Liver (tissue), 9 donors: Measurements from ENCODE around the gene MAPKAP1. TPM values are rescaled to one million over a fixed set of nuclear protein-coding genes. Genes with fewer than 3 reads are reported as not detected.

Experiments
- DNase-seq: peaks from one replicate; pipeline ENCODE4 v3.0.0-alpha.2; 2017; ENCODE audit warnings: low spot score
- H3K27ac ChIP-seq, 2 donors: one replicate each; pipeline ENCODE4 v1.7.0; 2013; ENCODE audit warnings: inconsistent platforms in 2 of 2, low read length in 2 of 2, control low read depth in 1 of 2, low read depth in 1 of 2, mild to moderate bottlenecking in 1 of 2
- H3K27me3 ChIP-seq, 4 donors: one replicate each; pipeline versions ENCODE4 v1.6.1 to v1.7.0; 2013; ENCODE audit warnings: low read length in 3 of 4, inconsistent platforms in 1 of 4, mild to moderate bottlenecking in 1 of 4, moderate library complexity in 1 of 4; ENCODE audit not compliant: control insufficient read depth in 4 of 4, insufficient read depth in 4 of 4
- H3K36me3 ChIP-seq, 4 donors: one replicate each; pipeline versions ENCODE4 v1.6.1 to v1.7.0; 2013; ENCODE audit warnings: low read length in 3 of 4, mild to moderate bottlenecking in 3 of 4, low read depth in 1 of 4, moderate library complexity in 1 of 4; ENCODE audit not compliant: control insufficient read depth in 4 of 4, insufficient read depth in 3 of 4
- H3K4me1 ChIP-seq, 4 donors: one replicate each; pipeline versions ENCODE4 v1.6.1 to v1.7.0; 2013; ENCODE audit warnings: low read length in 3 of 4, mild to moderate bottlenecking in 3 of 4, moderate library complexity in 1 of 4; ENCODE audit not compliant: control insufficient read depth in 4 of 4, insufficient read depth in 4 of 4
- H3K4me3 ChIP-seq, 3 donors: one replicate each; pipeline versions ENCODE4 v1.6.1 to v1.7.0; 2013; ENCODE audit warnings: low read length in 3 of 3, control low read depth in 1 of 3, low read depth in 1 of 3, mild to moderate bottlenecking in 1 of 3
- H3K9ac ChIP-seq, 2 donors: one replicate each; pipeline ENCODE4 v1.7.0; 2013; ENCODE audit warnings: low read length in 2 of 2, mild to moderate bottlenecking in 2 of 2, moderate library complexity in 2 of 2, control low read depth in 1 of 2, low read depth in 1 of 2
- H3K9me3 ChIP-seq, 4 donors: one replicate each; pipeline versions ENCODE4 v1.6.1 to v1.7.0; 2013; ENCODE audit warnings: low read length in 3 of 4; ENCODE audit not compliant: control insufficient read depth in 4 of 4
- EGR1 ChIP-seq, 2 donors: IDR thresholded peaks; 2 replicates each; pipeline ENCODE4 v1.6.1; 2016 to 2018; ENCODE audit warnings: antibody characterized with exemption in 2 of 2, low read depth in 2 of 2
- GABPA ChIP-seq, 2 donors: IDR thresholded peaks in 1 of 2; conservative IDR thresholded peaks in 1 of 2; 2 replicates each; pipeline ENCODE4 v1.6.1; 2016; ENCODE audit warnings: antibody characterized with exemption in 2 of 2, mild to moderate bottlenecking in 1 of 2, moderate library complexity in 1 of 2
- HNF4A ChIP-seq, 2 donors: conservative IDR thresholded peaks; 2 replicates each; pipeline ENCODE4 v1.6.1; 2016; ENCODE audit warnings: antibody characterized with exemption in 2 of 2, mild to moderate bottlenecking in 2 of 2
- RAD21 ChIP-seq, 2 donors: IDR thresholded peaks; 2 replicates each; pipeline ENCODE4 v1.6.1; 2016; ENCODE audit warnings: antibody characterized with exemption in 2 of 2, mild to moderate bottlenecking in 2 of 2
- RXRA ChIP-seq, 2 donors: IDR thresholded peaks; 2 replicates each; pipeline ENCODE4 v1.6.1; 2017 to 2018; ENCODE audit warnings: antibody characterized with exemption in 2 of 2, mild to moderate bottlenecking in 1 of 2
- TAF1 ChIP-seq: conservative IDR thresholded peaks from 2 replicates; pipeline ENCODE4 v1.6.1; 2016; ENCODE audit warnings: antibody characterized with exemption, mild to moderate bottlenecking
- WGBS: extraction: QIAGEN DNeasy Blood & Tissue Kit; methylation state at CpG from one replicate; pipeline ENCODE4 v1.1.7; 2013; 5-methylcytosine and 5-hydroxymethylcytosine counted together
- polyA plus RNA-seq, 2 donors: library from polyadenylated mRNA; stranded (reverse) in 1 of 2; unstranded in 1 of 2; fragments of 200-250 nt in 1 of 2; fragments of >200 nt in 1 of 2; fragmentation: Nextera tagmentation in 1 of 2; extraction: Ambion mirVana in 1 of 2; gene quantifications; one replicate each; pipeline versions ENCODE4 v1.2.1 to v1.2.3, GENCODE V29; 2013 to 2015
- total RNA-seq, 2 donors: library from RNA; depleted of rRNA; stranded (reverse); fragments of >200 nt; gene quantifications; one replicate each; pipeline ENCODE4 v1.2.3, GENCODE V29; 2014
- TF ChIP-seq, protein P1 (sequence below): IDR thresholded peaks from 2 replicates; pipeline ENCODE4 v1.6.1; 2016; ENCODE audit warnings: antibody characterized with exemption
- TF ChIP-seq, protein P2 (sequence below): IDR thresholded peaks from 2 replicates; pipeline ENCODE4 v1.6.1; 2016; ENCODE audit warnings: antibody characterized with exemption
- TF ChIP-seq, protein P3 (sequence below): IDR thresholded peaks from 2 replicates; pipeline ENCODE4 v1.6.1; 2016; ENCODE audit warnings: antibody characterized with exemption
- TF ChIP-seq, protein P4 (sequence below): IDR thresholded peaks from 2 replicates; pipeline ENCODE4 v1.6.1; 2016; ENCODE audit warnings: antibody characterized with exemption, mild to moderate bottlenecking
- donor health status: healthy.
- donor health status: healthy.
- donor health status: healthy.
- donor health status: healthy.
- donor health status: healthy.

Gene MAPKAP1
- total and polyA plus RNA-seq, 4 donors = 23.6 to 55.9 (median 32.7) TPM

DNA sequence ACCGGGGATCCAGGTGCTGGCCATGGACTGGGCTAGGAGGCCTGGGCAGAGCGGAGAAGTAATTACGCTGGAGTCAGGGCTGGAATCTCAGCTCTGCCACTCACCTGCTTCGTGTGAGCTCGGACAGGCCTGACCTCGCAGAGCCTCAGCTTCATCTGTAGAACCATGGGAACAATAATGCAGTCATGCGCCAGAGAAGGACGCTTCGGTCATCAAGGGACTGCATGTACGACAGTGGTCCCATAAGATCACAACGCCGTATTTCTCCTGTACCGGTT, 300.3 kb downstream of the MAPKAP1 start:
- H3K27ac ChIP-seq = no peak overlapping the region
- no peaks in the 10 kb centered on the region for H3K27me3 ChIP-seq
- WGBS = 95% methylated on average over 13 of the region's 13 CpGs
- H3K4me1 ChIP-seq = peaks cover 2 to 10% (median 6%) of the 10 kb centered on the region in 4 donors
- no peaks in the 10 kb centered on the region for H3K9me3 ChIP-seq
- DNase-seq = no peak
- no peaks in the 10 kb centered on the region for H3K36me3 ChIP-seq
- no peak overlapping the region for H3K4me3 ChIP-seq
- TF ChIP-seq, protein P1, sequence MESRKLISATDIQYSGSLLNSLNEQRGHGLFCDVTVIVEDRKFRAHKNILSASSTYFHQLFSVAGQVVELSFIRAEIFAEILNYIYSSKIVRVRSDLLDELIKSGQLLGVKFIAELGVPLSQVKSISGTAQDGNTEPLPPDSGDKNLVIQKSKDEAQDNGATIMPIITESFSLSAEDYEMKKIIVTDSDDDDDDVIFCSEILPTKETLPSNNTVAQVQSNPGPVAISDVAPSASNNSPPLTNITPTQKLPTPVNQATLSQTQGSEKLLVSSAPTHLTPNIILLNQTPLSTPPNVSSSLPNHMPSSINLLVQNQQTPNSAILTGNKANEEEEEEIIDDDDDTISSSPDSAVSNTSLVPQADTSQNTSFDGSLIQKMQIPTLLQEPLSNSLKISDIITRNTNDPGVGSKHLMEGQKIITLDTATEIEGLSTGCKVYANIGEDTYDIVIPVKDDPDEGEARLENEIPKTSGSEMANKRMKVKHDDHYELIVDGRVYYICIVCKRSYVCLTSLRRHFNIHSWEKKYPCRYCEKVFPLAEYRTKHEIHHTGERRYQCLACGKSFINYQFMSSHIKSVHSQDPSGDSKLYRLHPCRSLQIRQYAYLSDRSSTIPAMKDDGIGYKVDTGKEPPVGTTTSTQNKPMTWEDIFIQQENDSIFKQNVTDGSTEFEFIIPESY = no peak
- TF ChIP-seq, protein P2, sequence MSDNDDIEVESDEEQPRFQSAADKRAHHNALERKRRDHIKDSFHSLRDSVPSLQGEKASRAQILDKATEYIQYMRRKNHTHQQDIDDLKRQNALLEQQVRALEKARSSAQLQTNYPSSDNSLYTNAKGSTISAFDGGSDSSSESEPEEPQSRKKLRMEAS = no peak
- TF ChIP-seq EGR1 (IDR thresholded peaks at IDR 0.05; ENCODE audit: low read depth in 2 of 2) (no peak), RAD21 (IDR thresholded peaks at IDR 0.05) (no peak), HNF4A (conservative IDR thresholded peaks at IDR 0.05) (no peak), RXRA (IDR thresholded peaks at IDR 0.05) (no peak), TAF1 (no peak)
- TF ChIP-seq, protein P3, sequence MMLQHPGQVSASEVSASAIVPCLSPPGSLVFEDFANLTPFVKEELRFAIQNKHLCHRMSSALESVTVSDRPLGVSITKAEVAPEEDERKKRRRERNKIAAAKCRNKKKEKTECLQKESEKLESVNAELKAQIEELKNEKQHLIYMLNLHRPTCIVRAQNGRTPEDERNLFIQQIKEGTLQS = no peak
- no peak overlapping the region for H3K9ac ChIP-seq

DNA sequence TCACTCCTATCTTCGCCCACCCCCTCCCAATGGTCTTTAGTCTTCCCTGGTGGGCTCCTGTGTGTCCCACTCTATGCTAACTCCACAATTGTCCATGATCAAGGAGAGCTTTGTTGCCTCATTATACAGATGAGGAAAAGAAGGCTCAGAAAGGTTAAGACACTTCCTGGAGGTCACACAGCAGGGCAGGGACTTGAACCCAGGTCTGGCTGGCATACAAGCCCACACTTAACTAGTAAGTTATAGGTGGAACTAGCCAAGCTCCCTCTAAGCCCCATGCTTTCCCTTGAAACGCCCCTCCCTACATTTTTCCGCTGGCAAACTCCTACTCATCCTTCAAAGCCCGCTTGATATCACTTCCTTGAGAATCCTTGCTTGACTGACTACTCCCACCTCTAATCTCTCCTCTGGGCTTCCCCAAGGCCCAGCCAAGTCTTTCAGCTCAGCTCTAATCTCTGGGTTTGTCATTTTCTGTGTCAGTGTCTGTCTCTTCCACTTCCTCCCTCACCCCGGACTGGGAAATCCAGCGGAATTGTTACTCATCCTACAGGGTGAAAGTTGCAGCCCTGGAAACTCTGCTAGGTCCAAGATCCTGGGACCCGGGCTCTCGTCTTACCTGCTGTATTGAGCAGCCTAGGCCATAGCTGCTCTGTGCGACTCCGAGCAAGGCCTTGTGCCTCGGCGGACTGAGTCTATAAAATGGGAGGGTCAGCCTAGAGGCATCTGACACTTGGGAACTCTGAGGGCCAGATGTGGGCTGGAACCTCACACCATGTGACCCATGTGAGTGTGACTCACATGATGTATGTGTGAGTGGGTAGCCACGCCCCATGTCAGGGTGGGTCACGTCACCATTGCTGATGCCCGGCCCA, 300.8 kb downstream of the MAPKAP1 start:
- Histone ChIP-seq H3K4me1 (peaks cover 2 to 10% (median 6%) of the 10 kb centered on the region in 4 donors), H3K9ac (no peak overlapping the region), H3K27me3 (no peaks in the 10 kb centered on the region), H3K4me3 (no peak overlapping the region), H3K9me3 (no peaks in the 10 kb centered on the region), H3K27ac (no peak overlapping the region), H3K36me3 (no peaks in the 10 kb centered on the region)
- 90% methylated on average over 15 of the region's 15 CpGs for WGBS
- no peak for TF ChIP-seq GABPA (IDR thresholded peaks at IDR 0.05 in 1 of 2, conservative IDR thresholded peaks at IDR 0.05 in 1 of 2)
- TF ChIP-seq, protein P4, sequence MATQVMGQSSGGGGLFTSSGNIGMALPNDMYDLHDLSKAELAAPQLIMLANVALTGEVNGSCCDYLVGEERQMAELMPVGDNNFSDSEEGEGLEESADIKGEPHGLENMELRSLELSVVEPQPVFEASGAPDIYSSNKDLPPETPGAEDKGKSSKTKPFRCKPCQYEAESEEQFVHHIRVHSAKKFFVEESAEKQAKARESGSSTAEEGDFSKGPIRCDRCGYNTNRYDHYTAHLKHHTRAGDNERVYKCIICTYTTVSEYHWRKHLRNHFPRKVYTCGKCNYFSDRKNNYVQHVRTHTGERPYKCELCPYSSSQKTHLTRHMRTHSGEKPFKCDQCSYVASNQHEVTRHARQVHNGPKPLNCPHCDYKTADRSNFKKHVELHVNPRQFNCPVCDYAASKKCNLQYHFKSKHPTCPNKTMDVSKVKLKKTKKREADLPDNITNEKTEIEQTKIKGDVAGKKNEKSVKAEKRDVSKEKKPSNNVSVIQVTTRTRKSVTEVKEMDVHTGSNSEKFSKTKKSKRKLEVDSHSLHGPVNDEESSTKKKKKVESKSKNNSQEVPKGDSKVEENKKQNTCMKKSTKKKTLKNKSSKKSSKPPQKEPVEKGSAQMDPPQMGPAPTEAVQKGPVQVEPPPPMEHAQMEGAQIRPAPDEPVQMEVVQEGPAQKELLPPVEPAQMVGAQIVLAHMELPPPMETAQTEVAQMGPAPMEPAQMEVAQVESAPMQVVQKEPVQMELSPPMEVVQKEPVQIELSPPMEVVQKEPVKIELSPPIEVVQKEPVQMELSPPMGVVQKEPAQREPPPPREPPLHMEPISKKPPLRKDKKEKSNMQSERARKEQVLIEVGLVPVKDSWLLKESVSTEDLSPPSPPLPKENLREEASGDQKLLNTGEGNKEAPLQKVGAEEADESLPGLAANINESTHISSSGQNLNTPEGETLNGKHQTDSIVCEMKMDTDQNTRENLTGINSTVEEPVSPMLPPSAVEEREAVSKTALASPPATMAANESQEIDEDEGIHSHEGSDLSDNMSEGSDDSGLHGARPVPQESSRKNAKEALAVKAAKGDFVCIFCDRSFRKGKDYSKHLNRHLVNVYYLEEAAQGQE = no peak
- TF ChIP-seq, protein P3 = no peak
- TF ChIP-seq, protein P1 = no peak
- no peak for DNase-seq
